Measurements from ENCODE around the gene MAGEA11. TPM values are rescaled to one million over a fixed set of nuclear protein-coding genes. Genes with fewer than 3 reads are reported as not detected.

The MAGEA11 gene
- total and polyA plus RNA-seq, 2 of the 13 experiments (the other 11 are each of a cell fraction or from before 2014, with no cell fraction given): not detected

DNA sequence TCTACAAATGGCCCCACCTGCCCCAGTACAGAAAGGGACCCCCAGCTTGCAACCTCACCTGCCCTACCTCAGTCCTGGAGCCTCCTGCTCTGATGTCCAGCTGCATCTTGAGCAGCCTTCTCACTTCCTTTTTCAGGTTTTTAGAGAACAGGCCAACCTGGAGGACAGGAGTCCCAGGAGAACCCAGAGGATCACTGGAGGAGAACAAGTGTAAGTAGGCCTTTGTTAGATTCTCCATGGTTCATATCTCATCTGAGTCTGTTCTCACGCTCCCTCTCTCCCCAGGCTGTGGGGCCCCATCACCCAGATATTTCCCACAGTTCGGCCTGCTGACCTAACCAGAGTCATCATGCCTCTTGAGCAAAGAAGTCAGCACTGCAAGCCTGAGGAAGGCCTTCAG lies 3.6 kb downstream of the MAGEA11 start:
- Histone ChIP-seq H3K9me3 (ENCODE audit: low read length) (no peaks in the 10 kb centered on the region), H3K4me3 (replicated peaks in 1 of 3; ENCODE audit: insufficient read depth in 1 of 3, low read depth in 2 of 3, low read length in 3 of 3) (no peak overlapping the region), H3K9ac (ENCODE audit: insufficient read depth, low read depth, low read length) (no peak overlapping the region), H3K4me2 (ENCODE audit: low read depth, low read length) (no peak overlapping the region), H3K4me1 (ENCODE audit: insufficient read depth, low read length) (peaks cover 9% of the 10 kb centered on the region), H3K27me3 (ENCODE audit: control insufficient read depth in 1 of 2, insufficient read depth in 2 of 2, low read length in 2 of 2) (peaks cover 0 to 8% of the 10 kb centered on the region in 2 experiments; a peak in 1 of 5 replicates), H2AFZ (ENCODE audit: low read length) (no peak overlapping the region), H3K79me2 (ENCODE audit: insufficient read depth, low read length) (no peaks in the 10 kb centered on the region), H4K20me1 (ENCODE audit: insufficient read depth, low read length) (no peaks in the 10 kb centered on the region), H3K36me3 (replicated peaks in 1 of 2; ENCODE audit: control insufficient read depth in 1 of 2, insufficient read depth in 2 of 2, low read length in 2 of 2) (no peaks in the 10 kb centered on the region), H3K27ac (ENCODE audit: extremely low read length, insufficient read depth, low read length) (no peak overlapping the region)
- DNase-seq (ENCODE audit: low spot score) (no peak), ATAC-seq (no peak), FAIRE-seq (no peak)
- BruUV-seq (replicated peaks): no TSS peak
- CTCF ChIA-PET (ENCODE audit: low intra/inter-chr PET ratio, low total read pairs): no interaction called here
- POLR2A ChIA-PET: no interaction called here
- intact Hi-C loops (cut with micrococcal nuclease; ENCODE audit: unreplicated experiment): no loop called here
- in situ Hi-C loops (cut with HindIII; ENCODE audit: extremely low pct_ligation_motif_present, low pct_unique_long_range_greater_than_20kb): no loop called here
- TF ChIP-seq ZNF891 (CRISPR knock-in tag; IDR thresholded peaks at IDR 0.05) (no peak), ZSCAN31 (CRISPR knock-in tag; IDR thresholded peaks at IDR 0.05; ENCODE audit: low read depth) (no peak), ETV5 (CRISPR knock-in tag; IDR thresholded peaks at IDR 0.05; ENCODE audit: borderline replicate concordance) (no peak), ZBTB42 (CRISPR knock-in tag; IDR thresholded peaks at IDR 0.05) (no peak), TAF1 (CRISPR knock-in tag; IDR thresholded peaks at IDR 0.05) (no peak)
- no CpG with 5 or more reads among the region's 2 CpGs for WGBS (ENCODE audit: low lambda C conversion rate)

DNA sequence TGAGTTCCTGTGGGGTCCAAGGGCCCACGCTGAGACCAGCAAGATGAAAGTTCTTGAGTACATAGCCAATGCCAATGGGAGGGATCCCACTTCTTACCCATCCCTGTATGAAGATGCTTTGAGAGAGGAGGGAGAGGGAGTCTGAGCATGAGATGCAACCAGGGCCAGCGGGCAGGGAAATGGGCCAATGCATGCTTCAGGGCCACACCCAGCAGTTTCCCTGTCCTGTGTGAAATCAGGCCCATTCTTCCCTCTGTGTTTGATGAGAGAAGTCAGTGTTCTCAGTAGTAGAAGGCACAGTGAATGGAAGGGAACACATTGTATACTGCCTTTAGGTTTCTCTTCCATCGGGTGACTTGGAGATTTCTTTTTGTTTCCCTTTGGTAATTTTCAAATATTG lies 4.8 kb downstream of the MAGEA11 start:
- ChIA-PET POLR2A (no interaction called here), CTCF (ENCODE audit: low intra/inter-chr PET ratio, low total read pairs) (no interaction called here)
- FAIRE-seq (no peak), ATAC-seq (no peak), DNase-seq (ENCODE audit: low spot score) (no peak)
- H3K4me3 ChIP-seq (replicated peaks in 1 of 3; ENCODE audit: insufficient read depth in 1 of 3, low read depth in 2 of 3, low read length in 3 of 3): no peak overlapping the region
- H3K9ac ChIP-seq (ENCODE audit: insufficient read depth, low read depth, low read length): no peak overlapping the region
- no peaks in the 10 kb centered on the region for H3K9me3 ChIP-seq (ENCODE audit: low read length)
- no peak overlapping the region for H3K4me2 ChIP-seq (ENCODE audit: low read depth, low read length)
- H3K79me2 ChIP-seq (ENCODE audit: insufficient read depth, low read length): no peaks in the 10 kb centered on the region
- WGBS (ENCODE audit: low lambda C conversion rate): 6% methylated on average over 3 of the region's 3 CpGs
- no peaks in the 10 kb centered on the region for H3K36me3 ChIP-seq (replicated peaks in 1 of 2; ENCODE audit: control insufficient read depth in 1 of 2, insufficient read depth in 2 of 2, low read length in 2 of 2)
- in situ Hi-C loops (cut with HindIII; ENCODE audit: extremely low pct_ligation_motif_present, low pct_unique_long_range_greater_than_20kb): no loop called here
- BruUV-seq (replicated peaks): no TSS peak
- intact Hi-C loops (cut with micrococcal nuclease; ENCODE audit: unreplicated experiment): no loop called here
- peaks cover 0 to 16% of the 10 kb centered on the region in 2 experiments; a peak in 1 of 5 replicates for H3K27me3 ChIP-seq (ENCODE audit: control insufficient read depth in 1 of 2, insufficient read depth in 2 of 2, low read length in 2 of 2)
- H4K20me1 ChIP-seq (ENCODE audit: insufficient read depth, low read length): no peaks in the 10 kb centered on the region
- H2AFZ ChIP-seq (ENCODE audit: low read length): no peak overlapping the region
- H3K27ac ChIP-seq (ENCODE audit: extremely low read length, insufficient read depth, low read length): no peak overlapping the region
- H3K4me1 ChIP-seq (ENCODE audit: insufficient read depth, low read length): peaks cover 9% of the 10 kb centered on the region
- no peak for TF ChIP-seq PTBP1 (IDR thresholded peaks at IDR 0.05; ENCODE audit: low read depth, low read length, poor library complexity, severe bottlenecking)
- TF ChIP-seq RARA (CRISPR knock-in tag; IDR thresholded peaks at IDR 0.05): no peak
- TF ChIP-seq AKAP8 (CRISPR knock-in tag; IDR thresholded peaks at IDR 0.05): no peak
- no peak for TF ChIP-seq RNF2 (conservative IDR thresholded peaks at IDR 0.05; ENCODE audit: low read depth)
- TF ChIP-seq, protein P1, sequence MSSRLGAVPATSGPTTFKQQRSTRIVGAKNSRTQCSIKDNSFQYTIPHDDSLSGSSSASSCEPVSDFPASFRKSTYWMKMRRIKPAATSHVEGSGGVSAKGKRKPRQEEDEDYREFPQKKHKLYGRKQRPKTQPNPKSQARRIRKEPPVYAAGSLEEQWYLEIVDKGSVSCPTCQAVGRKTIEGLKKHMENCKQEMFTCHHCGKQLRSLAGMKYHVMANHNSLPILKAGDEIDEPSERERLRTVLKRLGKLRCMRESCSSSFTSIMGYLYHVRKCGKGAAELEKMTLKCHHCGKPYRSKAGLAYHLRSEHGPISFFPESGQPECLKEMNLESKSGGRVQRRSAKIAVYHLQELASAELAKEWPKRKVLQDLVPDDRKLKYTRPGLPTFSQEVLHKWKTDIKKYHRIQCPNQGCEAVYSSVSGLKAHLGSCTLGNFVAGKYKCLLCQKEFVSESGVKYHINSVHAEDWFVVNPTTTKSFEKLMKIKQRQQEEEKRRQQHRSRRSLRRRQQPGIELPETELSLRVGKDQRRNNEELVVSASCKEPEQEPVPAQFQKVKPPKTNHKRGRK (CRISPR knock-in tag; IDR thresholded peaks at IDR 0.05): no peak
- TF ChIP-seq AGO1 (IDR thresholded peaks at IDR 0.05; ENCODE audit: low read depth, low read length, poor library complexity, severe bottlenecking): no peak
- no peak for TF ChIP-seq BHLHE40 (IDR thresholded peaks at IDR 0.05; ENCODE audit: low read length)
- TF ChIP-seq ZNF17 (CRISPR knock-in tag; IDR thresholded peaks at IDR 0.05): no peak
- no peak for TF ChIP-seq ZNF282 (IDR thresholded peaks at IDR 0.05; ENCODE audit: partially characterized antibody)
- no peak for TF ChIP-seq ZFP36L1 (CRISPR knock-in tag; IDR thresholded peaks at IDR 0.05)
- no peak for TF ChIP-seq ZNF44 (CRISPR knock-in tag; IDR thresholded peaks at IDR 0.05)
- TF ChIP-seq PITX1 (CRISPR knock-in tag; IDR thresholded peaks at IDR 0.05): no peak
- no peak for TF ChIP-seq SMAD3 (CRISPR knock-in tag; IDR thresholded peaks at IDR 0.05)

All from HepG2 (cell line).